GM21515 (cell line): ENCODE data around the gene METTL14.

ENCODE experiments used
- ATAC-seq: cut with Tn5 transposase; IDR thresholded peaks from one replicate; pipeline ENCODE4 v1.9.1; 2021; ENCODE audit not compliant: unreplicated experiment

Gene METTL14

DNA sequence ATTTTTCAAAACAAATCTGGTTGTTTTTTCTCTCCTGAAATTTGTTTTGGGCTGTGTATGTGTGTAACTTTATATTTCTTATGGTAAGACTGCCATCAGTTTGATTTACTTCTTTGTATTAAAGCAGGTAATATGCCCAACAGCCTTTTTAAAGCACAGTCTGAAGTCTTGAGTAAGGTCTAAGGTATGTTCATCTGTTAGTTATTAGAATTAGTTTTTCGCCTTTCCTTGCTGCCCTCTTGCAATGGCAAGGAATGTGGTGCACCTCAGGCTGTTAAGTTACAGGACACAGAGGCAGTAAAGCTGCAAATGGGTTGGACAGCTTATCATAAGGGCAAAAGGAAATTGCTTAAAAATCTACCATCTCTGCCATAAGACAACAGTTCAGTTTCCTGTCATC lies 71.8 kb downstream of the METTL14 start:
- no peak for ATAC-seq

DNA sequence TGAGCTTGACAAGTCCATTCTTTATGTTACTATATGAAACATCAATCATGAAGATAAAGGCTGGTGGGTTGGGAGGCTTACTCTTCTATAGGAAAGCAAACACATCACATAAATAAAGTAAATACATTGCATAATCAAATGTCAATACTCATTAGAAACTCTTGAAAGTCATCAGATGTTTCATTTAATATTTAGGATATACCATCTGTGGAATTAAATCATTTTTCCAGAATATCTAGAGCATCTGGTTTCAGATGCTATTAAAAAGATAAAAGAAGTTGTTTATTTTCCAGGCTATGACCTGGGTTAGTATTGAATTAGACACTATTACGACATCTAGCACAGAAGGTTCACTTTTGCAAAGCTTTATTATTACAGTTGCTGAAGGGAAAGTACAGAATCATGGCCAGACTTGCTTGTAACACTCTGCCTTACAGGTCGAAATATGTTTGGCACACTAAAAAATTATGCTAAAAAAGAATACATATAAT lies 72.6 kb downstream of the METTL14 start:
- ATAC-seq: no peak

DNA sequence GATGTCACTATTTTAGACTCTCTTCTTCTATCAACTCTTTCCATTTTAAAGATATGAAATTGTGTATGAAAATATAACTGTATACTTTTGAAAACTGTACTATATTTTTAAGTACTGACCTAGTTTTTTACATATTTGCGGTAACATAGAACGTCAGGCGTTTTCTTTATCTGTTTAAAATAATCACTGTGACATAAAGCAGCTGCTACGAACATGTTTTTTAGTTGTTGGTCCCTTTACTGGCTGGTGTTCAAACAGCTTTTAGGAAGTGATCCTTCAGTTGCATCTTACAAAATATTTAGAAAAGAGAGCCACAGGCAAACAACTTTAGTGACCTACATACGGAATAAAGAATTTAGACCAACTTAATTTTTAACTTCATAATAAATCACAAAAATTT lies 73.1 kb downstream of the METTL14 start:
- no peak for ATAC-seq

DNA sequence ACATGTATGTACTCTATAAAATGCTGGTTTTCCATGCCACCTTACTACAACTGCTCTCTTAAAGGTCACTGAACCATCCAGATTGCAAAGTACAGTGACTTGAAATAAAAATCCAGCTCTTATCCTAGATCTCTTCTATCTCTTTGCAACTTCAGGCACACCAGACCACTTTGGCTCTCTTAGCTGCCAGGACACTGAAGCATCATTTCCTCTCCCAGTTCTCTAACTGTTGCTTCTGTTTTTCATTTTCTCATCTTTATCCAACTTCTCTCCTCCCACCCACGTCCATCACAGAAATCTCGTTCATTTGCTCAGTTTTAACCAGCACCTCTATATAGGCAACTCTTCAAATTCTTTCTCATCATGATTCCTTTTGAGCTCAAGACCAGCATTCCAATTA lies 74.3 kb downstream of the METTL14 start:
- no peak for ATAC-seq

DNA sequence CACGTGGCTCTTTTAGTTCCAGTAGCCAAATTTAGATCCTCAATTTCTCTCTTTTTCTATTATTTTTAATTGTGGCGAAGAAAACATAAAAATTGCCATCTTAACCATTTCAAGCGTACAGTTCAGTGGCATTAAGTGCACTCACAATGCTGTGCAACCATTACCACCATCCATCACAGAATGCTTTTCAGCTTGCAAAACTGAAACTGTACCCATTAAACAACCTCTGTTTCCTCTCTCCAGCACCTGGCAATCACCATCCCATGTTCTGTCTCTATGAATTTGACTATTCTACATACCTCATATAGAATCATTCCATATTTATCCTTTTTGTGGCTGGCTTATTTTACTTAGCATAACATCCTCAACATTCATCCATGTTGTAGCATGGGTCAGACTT lies 74.9 kb downstream of the METTL14 start:
- peak; percentile 43 for ATAC-seq

DNA sequence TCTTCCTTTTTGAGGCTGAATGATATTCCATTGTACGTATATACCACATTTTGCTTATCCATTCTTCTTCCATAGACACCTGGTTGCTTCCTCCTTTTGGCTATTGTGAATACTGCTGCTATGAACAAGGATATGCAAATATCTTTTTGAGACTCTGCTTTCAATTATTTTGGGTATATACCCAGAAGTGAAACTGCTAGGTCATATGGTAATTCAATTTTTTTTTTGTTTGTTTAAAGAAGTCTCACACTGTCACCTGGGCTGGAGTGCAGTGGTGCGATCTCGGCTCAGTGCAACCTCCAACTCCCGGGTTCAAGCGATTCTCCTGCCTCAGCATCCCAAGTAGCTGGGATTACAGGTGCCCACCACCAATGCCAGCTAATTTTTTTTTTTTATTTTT lies 75.3 kb downstream of the METTL14 start:
- ATAC-seq: peak; percentile 94

DNA sequence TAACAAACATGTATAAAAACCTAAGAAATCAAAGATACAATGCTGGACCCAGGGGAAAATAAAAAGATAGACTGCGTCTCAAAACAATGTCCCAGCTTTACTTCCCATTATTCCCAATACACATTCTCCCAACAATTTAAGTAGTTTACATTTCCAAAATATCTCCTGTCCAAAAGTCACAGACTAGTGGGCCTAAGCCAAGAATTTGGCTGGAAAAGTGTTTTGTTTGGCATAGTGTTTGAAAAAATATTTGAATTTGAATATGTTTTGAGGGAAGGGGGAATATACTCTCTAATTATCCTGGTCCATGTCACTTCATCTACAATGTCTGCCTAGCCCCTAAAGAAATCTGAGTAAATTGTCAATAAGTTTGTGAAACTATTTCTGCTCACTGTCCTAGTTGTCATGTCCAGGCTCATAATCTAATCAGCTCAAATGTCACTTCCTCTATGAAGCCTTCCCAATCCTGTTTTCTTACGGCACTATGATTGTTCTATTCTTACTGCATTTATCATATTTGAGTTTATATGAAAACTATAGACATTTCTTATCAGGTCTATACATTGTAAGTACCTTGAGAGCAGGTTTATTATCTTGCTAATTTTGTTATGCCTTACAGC lies 76.3 kb downstream of the METTL14 start:
- no peak for ATAC-seq

DNA sequence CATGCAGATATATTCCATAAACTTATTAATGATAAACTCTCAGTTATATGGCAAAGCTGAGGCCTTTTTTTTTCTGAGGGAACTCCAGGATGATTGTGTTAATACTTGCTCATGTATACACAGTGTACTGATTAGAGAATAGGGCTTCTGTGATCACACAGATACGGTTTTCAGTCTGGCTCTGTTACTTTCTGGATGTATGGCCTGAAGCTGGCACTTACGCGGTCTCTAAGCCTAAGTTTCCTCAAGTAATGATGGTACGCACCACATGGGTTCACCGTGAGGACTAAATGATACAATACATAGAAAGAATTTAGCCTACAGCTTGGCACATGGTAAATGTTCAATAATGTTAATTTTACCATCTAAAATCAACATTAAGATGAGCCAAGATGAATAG lies 77.0 kb downstream of the METTL14 start:
- ATAC-seq: no peak

DNA sequence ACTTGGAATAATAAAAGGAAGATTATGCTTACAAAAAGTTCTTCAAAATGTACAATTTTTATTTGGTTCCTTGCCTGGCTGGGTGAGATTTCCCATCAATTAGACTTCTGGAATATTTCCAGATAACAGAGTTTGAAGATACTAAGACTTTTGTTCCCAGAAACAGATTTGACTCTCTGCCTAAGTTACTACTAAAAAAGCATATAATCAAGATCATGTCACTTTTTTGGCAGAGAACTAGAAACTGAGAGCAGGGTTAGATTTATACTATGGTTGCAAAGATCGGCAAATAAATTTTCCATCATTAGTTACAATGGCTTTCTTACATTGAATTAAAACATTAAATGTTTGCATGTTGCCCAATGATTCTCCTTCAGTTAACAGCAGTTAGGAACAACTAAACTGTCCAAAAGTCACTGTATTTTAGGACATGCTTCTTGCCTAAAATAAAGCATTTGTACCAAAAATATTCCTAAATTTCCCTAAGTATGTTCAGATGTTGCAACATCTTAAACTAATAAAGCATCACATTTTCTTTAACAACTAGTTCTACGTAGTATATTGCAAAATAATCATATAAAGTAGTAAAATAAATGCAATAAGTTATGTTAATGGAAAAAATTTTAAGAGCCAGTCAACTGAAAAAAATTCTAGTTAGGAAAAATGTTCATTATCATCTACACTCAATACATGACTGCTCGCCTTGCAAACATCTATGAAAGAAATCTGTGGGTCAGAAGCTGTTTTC lies 77.7 kb downstream of the METTL14 start:
- no peak for ATAC-seq
